HepG2 (cell line): ENCODE results near the gene EID3.

Experiments used
- CEBPG ChIP-seq: IDR thresholded peaks from 2 replicates; pipeline ENCODE4 v1.6.1; 2016
- CTCF ChIP-seq: sonication (generic); formaldehyde crosslinking; IDR thresholded peaks from 2 replicates; pipeline ENCODE4 v1.5.0; 2020; ENCODE audit warnings: mild to moderate bottlenecking, missing genetic modification reagents, moderate library complexity
- EZH2 ChIP-seq: conservative IDR thresholded peaks from 2 replicates; pipeline ENCODE4 v1.6.1; 2012; ENCODE audit warnings: mild to moderate bottlenecking, low read depth, low read length, moderate library complexity
- GZF1 ChIP-seq: sonication (generic); formaldehyde crosslinking; IDR thresholded peaks from 2 replicates; pipeline ENCODE4 v1.5.1; 2020; ENCODE audit warnings: mild to moderate bottlenecking, missing genetic modification reagents
- HOXA5 ChIP-seq: sonication (generic); formaldehyde crosslinking; IDR thresholded peaks from 2 replicates; pipeline ENCODE4 v1.4.0; 2020; ENCODE audit warnings: missing genetic modification reagents
- IRF1 ChIP-seq: sonication (generic); formaldehyde crosslinking; IDR thresholded peaks from 2 replicates; pipeline ENCODE4 v1.4.0; 2020; ENCODE audit warnings: low read depth, mild to moderate bottlenecking, missing genetic modification reagents
- JUN ChIP-seq: sonication (generic); formaldehyde crosslinking; IDR thresholded peaks from 2 replicates; pipeline ENCODE4 v1.4.0; 2020; ENCODE audit warnings: mild to moderate bottlenecking, missing genetic modification reagents
- KAT2B ChIP-seq: fragments of 150-350 bp; IDR thresholded peaks from 2 replicates; pipeline ENCODE4 v1.6.1; 2014; ENCODE audit warnings: low read depth, low read length, borderline replicate concordance
- POLR2A ChIP-seq, 2 experiments: IDR thresholded peaks; 2 replicates each; pipeline ENCODE4 v1.6.1; 2011; ENCODE audit warnings: low read depth in 2 of 2, low read length in 2 of 2, mild to moderate bottlenecking in 1 of 2, moderate library complexity in 1 of 2; ENCODE audit not compliant: insufficient read depth in 1 of 2
- SMAD1 ChIP-seq: sonication (generic); formaldehyde crosslinking; IDR thresholded peaks from 2 replicates; pipeline ENCODE4 v1.4.0; 2020; ENCODE audit warnings: missing genetic modification reagents, low read depth, mild to moderate bottlenecking, borderline replicate concordance
- TRIM24 ChIP-seq: sonication (generic); formaldehyde crosslinking; IDR thresholded peaks from 2 replicates; pipeline ENCODE4 v1.8.0; 2022; ENCODE audit warnings: mild to moderate bottlenecking, missing genetic modification reagents

- TF ChIP-seq IRF1 (CRISPR knock-in tag) = no peak
- no peak for TF ChIP-seq EZH2
- TF ChIP-seq CTCF = no peak
- TF ChIP-seq GZF1 (CRISPR knock-in tag) = no peak
- no peak for TF ChIP-seq TRIM24 (CRISPR knock-in tag)
- no peak for TF ChIP-seq KAT2B
- no peak for TF ChIP-seq POLR2A (IDR thresholded peaks at IDR 0.05; ENCODE audit: insufficient read depth in 1 of 2, low read depth in 2 of 2, low read length in 2 of 2)
- TF ChIP-seq JUN = no peak
- no peak for TF ChIP-seq HOXA5 (CRISPR knock-in tag)
- TF ChIP-seq SMAD1 (CRISPR knock-in tag) = no peak
- no peak for TF ChIP-seq CEBPG (CRISPR knock-in tag)
Observed at GRCh38 chr12:104353012-104353981, 49.8 kb downstream of the EID3 start.
